ENCODE data around the gene ABCC4.
"Not testable (repeated sequence)": the region's sequence is repeated elsewhere in the genome, so short reads cannot be mapped to it uniquely, and the experiment has no call there.

The ABCC4 gene

DNA sequence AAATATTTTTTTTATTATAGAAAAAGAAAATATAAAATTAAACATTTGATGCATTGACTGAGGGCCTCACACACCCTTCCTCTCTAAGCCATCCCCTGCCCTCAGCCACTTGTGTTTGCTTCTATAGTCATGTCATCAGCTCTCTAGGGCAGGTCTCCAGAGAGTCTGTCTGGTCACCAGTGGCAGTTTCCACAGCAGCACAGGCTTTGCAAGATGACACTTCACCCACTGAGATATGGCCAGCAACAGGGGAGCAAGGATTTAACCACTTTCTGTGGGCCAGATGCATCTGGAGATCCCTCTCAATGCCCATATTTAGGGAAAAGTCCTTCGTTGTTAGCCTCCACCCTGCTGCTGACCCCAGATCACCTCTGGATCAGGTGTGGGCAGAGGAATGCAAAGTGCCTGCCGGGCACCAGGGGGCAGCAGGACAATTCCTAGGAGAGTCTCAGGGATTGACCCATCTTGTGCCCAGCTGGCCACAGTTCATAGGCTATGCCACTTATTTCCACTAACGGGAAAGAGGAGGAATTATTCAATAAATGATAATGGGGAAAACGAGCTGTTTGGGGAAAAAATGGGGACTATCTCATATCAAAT lies 4.8 kb downstream of the ABCC4 start:
- DNase-seq, result no peak

DNA sequence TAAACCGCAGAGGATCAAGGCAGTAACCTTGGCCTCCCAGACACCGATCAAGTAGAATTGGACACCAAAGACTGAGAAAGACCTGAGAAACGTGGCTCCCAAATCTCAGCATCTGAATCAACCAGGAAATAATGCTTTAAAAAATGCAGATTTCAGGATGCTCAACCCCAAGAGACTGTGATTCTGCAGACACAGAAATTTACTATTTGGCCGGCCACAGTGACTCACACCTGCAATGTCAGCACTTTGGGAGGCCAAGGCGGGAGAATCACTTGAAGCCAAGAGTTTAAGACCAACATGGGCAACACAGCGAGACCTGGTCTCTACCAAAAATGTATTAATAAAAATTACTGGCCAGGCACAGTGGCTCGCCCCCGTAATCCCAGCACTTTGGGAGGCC lies 6.2 kb downstream of the ABCC4 start:
- no peak for DNase-seq

- DNase-seq, result no peak
Observed at GRCh38 chr13:95292622-95293021, 8.6 kb downstream of the ABCC4 start.

GRCh38 chr13:95289901-95290300 lies 11.3 kb downstream of the ABCC4 start:
- DNase-seq, result not testable (repeated sequence)

DNA sequence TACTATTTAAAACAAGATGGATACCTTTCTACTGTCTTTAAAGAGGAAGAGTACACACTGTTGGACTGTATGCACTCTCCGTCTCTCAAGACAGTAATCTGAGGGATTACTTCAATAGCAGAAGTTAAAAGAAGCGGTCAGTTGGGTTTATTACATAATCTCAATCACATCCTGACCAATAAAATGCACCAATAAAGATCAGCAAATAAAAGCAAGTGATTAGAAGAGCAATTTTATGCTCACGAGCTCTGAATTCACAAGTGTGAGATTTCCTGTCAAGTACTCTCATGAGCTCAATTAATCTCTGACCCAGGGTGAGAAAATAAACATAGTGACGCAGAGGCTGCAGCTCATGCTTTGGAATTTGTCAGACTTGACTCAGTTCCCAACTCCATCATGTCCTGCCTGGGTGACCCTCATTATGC lies 12.2 kb downstream of the ABCC4 start:
- DNase-seq, result no peak

- no peak for DNase-seq
Observed at GRCh38 chr13:95284436-95284835, 16.8 kb downstream of the ABCC4 start.

DNA sequence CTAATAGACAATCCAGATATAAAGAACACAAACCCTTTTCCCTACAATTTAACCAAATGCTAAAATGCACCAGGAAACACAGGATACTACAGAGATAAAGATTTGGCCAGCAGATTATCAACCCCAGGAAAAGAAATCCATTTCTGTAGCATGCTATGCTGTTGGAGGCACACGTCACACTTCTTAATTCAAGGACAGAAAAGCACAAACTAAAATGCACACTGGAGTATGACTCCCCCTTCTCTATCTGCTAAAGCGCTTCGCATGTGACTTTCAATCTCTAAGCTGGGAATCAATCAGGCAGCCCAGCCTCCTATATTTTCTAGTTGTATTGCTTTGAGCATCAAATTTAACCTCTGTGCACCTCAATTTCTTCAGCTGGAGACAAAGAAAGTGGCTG lies 22.2 kb downstream of the ABCC4 start:
- no peak for DNase-seq

DNA sequence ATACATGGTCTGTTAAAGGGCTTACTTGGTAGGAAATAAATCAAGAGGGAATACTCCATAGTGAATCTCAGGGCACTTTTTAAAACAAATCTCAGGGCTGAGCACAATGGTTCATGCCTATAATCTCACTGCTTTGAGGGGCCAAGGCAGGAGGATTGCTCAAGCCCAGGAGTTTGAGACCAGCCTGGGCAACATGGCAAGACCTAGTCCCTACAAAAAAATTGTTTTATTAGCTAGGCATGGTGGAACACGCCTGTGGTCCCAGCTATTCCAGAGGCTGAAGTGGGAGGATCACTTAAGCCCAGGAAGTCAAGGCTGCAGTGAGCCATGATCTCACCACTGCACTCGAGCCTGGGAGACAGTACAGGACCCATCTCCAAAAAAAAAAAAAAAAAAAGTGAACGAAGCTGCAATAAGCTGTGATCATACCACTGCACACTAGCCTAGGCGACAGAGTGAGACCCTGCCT lies 25.2 kb downstream of the ABCC4 start:
- DNase-seq, result no peak

- no peak for DNase-seq
Observed at GRCh38 chr13:95275322-95276036, 25.8 kb downstream of the ABCC4 start.

DNA sequence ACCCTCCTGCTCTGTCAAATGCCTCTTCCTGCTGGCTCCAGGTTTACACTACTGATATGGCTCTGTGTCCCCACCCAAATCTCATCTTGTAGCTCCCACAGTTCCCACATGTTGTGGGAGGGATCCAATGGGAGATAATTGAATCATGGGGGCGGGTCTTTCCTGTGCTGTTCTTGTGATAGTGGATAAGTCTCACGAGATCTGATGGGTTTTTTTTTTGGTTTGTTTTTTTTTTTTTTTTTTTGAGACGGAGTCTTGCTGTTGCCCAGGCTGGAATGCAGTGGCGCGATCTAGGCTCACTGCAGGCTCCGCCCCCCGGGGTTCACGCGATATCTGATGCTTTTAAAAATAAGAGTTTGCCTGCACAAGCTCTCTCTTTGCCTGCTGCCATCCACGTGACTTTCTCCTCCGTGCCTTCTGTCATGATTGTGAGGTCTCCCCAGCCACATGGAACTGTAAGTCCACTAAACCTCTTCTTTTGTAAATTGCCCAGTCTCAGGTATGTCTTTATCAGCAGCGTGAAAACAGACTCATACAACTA lies 27.6 kb downstream of the ABCC4 start:
- DNase-seq, result not testable (repeated sequence)

- DNase-seq, result not testable (repeated sequence)
Observed at GRCh38 chr13:95272076-95272475, 29.2 kb downstream of the ABCC4 start.

DNA sequence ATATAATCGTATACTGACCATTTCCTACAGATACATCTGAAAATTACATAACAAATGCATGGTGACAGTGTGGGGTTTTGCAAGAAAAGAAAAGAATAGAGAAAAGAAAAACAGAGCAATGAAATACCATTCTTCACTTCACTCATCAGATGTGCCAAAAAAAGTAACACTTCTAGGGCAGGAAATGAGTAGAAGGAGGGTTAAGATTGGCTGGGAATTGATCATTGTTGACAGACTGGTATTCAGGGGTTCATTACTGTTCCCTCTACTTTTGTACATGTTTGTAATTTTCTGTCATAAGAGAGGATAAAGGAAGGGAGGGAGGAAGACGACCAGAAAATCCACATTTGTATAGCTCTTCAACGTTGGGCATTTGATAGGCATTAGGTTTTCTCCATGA lies 31.5 kb downstream of the ABCC4 start:
- no peak for DNase-seq

DNA sequence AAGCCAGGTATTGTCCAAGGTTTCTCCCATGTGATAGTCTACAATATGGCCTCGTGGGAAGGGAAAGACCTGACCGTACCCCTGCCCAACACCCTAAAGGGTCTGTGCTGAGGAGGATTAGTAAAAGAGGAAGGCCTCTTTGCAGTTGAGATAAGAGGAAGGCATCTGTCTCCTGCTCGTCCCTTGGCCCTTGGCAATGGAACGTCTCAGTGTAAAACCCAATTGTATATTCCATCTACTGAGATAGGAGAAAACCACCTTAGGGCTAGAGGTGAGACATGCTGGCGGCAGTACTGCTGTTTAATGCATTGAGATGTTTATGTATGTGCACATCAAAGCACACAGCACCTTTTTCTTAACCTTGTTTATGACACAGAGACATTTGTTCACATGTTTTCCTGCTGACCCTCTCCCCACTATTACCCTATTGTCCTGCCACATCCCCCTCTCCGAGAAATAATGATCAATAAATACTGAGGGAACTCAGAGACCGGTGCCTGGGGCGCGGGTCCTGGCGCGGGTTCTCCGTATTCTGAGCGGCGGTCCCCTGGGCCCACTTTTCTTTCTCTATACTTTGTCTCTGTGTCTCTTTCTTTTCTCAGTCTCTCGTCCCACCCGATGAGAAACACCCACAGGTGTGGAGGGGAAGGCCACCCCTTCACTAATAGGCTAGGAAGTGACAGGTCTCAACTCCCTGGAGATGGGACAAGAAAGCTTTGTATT lies 32.7 kb downstream of the ABCC4 start:
- DNase-seq, result not testable (repeated sequence)

DNA sequence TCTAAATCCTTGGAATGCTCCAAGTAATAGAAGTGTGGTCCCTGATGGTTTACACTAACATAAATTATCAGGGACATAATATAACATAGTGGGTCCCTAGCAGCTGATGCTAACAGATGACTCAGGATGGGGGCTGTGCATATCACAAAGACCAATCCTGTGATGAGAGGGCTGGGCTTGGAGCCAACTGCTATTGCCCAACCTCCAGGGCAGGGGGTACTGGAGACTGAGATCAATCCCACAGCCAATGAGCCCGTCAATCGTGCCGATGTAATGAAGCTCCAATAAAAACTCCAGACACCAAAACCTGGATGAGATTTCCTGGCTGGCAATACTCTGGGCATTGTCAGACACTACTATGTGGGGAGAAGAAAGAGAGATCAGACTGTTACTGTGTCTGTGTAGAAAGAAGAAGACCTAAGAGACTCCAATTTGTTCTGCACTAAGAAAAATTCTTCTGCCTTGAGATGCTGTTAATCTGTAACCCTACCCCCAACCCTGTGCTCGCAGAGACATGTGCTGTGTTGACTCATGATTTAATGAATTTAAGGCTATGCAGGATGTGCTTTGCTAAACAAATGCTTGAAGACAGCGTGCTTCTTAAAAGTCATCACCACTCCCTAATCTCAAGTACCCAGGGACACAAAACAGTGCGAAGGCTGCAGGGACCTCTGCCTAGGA lies 33.4 kb downstream of the ABCC4 start:
- no peak for DNase-seq

- no peak for DNase-seq
Observed at GRCh38 chr13:95264225-95264624, 37.0 kb downstream of the ABCC4 start.

- no peak for DNase-seq
Observed at GRCh38 chr13:95262837-95263384, 38.3 kb downstream of the ABCC4 start.

GRCh38 chr13:95261956-95262355 lies 39.3 kb downstream of the ABCC4 start:
- DNase-seq, result no peak

- no peak for DNase-seq
Observed at GRCh38 chr13:95260031-95260525, 41.2 kb downstream of the ABCC4 start.

- no peak for DNase-seq
Observed at GRCh38 chr13:95258619-95259194, 42.5 kb downstream of the ABCC4 start.

DNA sequence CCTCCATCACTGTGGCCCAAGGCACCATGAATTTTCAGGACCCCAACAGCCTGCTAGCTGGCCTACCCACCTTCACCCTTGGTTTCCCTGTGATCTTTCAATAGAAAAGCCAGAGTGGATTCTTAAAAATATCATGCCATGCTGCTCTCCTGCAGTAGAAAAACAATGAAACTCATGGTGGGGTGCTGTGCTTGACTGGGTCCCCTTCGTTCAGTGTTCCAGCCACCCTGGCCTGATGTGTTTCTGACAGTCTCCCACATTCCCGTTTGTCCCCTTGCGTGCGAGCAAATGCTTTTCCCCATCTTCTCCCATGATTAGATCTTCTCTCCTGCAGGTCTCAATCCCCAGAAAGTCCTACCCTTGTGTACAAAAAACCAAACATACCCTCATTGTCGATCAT lies 43.2 kb downstream of the ABCC4 start:
- no peak for DNase-seq

DNA sequence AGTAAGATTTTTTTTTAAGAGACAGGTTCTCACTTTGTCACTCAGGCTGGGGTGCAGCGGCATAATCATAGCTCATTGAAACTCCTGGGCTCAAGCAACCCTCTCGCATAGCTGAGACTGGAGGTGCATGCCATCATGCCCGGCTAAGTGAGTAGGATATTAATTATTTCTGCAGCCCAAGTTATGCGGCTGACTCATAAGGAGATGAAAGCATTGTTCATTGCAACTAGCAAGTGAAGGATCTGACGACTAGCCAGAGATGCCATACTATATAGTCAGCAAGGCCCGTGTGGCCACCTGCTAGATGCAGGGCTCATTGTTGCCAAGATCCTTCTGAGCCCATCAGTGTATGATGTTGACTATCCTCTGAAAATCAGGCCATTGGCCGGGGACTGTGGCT lies 45.2 kb downstream of the ABCC4 start:
- no peak for DNase-seq

DNA sequence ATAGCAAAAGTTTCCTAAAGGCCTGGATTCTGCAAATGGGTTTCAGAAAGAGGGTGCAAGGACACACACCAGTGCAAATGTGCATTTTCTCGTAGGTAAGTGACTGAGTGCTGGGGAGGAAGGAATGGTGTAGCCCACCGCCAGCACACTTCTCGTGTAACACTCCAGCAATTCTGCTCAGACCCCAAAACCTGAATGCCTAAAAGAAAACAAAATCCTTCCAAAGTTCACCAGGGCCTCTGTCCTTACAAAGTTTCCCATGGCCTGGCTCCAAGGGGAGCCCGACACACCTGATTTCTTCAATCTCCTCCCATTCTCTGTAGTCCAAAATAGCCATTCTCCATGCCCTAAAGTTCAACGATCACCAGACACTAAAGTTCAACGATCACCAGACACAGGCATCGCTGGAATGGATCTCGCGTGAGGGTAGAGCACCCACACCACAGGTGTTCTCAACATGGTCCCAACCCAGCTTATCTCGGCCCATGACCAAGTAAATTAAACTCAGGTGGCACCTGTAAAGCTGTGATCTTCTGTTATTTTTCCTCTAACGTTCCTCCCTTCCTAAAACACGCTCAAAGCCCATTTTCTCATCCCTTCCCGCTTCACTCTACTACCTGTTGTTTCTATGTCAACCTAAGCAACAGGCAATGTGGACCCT lies 46.0 kb downstream of the ABCC4 start:
- DNase-seq, result no peak
